DLD1 (cell line): ENCODE data around the gene ADGRG1.

ENCODE experiments used
- in situ Hi-C: cut with HindIII; loops from 2 replicates; pipeline ENCODE4 v1.10.0; 2017; ENCODE audit warnings: low sequenced_read_pairs

The ADGRG1 gene

DNA sequence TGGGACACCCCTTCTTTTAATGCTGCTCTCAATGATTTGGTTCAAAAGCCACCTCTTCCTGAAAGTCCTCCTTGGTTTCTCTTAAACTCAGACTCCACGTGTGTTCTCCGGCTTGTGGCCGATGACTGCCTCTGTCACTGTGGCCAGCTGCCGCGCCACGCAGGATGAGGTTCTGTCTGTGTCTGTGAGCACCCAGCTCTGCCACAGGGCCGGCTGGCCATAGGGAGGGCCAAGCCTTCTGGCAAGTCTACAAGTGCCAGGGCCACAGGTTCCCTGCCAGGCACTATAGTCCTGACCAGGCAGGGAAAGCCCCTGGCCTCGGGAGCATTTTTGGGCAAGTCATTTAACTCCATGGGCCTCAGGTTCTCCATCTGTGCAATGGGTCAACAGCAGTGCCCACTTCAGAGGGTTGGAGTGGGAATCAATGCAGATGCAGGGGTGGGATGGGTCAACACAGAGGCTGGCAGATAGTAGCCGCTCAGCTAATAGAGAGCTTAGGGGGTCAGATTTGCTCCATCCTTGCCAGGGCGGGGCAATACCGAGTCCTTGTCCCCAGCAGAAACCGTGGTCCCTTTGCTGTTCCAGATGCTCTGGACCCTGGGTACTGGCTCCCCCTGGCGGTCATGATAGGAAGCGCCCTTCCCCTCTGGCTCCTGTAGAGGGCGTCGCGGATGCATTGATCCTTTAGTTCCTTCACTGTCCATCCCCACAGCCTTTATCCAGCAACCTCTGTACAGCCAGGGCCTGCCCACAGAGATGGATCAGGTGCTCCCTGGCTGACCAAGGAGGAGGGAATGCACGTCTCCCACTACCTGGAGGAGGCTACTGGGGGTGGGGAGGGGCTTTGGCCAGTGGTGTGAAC lies 20.4 kb downstream of the ADGRG1 start:
- in situ Hi-C loops = no loop called here

DNA sequence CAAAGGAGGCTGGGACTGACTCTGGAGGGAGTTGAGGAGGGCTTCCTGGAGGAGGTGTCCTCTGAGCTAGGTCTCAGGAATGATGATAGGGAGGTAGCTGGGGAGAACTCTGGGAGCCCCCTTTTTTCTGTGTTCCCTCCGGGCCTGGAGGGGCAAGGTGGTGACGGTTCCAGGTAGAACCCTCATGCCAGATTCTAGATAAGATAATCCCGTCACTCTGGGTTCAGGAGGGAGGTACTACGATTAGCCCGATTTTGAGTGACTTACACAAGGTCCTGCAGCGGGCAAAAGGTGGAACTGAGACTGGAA lies 21.0 kb downstream of the ADGRG1 start:
- in situ Hi-C loops = no loop called here

DNA sequence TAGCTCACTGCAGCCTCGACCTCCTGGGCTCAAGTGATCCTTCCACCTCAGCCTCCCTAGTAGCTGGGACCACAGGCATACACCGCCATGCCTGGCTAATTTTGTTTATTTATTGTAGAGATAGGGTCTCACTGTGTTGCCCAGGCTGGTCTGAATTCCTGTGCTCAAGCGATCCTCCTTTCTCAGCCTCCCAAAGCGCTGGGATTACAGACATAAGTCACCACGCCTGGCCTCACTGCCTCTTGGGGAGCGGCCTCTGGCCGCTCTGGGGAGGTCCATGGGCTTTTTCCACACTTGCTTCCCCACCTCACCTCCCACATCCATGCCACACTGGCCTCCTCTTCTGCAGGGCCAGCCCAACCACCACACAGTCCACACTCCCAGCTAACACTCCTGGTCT lies 21.4 kb downstream of the ADGRG1 start:
- in situ Hi-C loops = no loop called here

DNA sequence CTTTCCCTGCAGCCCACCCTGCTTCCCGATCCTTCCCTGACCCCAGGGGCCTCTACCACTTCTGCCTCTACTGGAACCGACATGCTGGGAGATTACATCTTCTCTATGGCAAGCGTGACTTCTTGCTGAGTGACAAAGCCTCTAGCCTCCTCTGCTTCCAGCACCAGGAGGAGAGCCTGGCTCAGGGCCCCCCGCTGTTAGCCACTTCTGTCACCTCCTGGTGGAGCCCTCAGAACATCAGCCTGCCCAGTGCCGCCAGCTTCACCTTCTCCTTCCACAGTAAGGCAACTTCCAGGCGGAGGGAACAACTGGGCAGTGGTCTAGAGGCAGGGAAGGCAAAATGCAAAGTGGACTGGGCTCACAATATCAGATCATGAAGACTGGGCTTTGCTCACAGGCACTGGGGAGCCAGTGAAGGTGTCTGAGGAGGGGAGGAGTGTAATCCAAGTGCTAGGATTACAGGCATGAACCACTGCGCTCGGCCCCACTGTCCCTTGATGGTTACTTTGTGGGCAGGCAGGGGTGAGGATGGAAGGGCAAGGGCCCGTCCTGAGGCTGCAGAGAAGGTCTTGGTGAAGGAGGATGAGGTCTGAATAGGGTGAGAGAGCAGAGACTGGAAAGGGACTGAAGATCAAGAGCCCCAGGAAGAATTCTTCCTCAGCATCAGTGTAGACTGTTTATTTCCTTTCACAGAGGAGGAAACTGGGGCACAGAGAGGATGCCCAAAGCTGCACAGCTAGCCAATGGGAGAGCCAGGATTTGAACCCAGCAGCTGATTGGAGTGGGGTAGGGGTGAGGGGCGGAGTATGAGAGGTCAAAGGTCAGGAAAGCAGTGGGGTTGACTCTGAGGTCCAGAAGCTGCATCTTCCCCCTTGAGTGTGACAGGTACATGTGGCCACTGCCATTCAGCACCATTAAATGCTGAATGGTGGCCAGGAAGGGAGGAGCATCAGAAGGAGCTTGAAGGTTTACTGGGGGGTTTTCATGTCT lies 23.2 kb downstream of the ADGRG1 start:
- in situ Hi-C loops = no loop called here

DNA sequence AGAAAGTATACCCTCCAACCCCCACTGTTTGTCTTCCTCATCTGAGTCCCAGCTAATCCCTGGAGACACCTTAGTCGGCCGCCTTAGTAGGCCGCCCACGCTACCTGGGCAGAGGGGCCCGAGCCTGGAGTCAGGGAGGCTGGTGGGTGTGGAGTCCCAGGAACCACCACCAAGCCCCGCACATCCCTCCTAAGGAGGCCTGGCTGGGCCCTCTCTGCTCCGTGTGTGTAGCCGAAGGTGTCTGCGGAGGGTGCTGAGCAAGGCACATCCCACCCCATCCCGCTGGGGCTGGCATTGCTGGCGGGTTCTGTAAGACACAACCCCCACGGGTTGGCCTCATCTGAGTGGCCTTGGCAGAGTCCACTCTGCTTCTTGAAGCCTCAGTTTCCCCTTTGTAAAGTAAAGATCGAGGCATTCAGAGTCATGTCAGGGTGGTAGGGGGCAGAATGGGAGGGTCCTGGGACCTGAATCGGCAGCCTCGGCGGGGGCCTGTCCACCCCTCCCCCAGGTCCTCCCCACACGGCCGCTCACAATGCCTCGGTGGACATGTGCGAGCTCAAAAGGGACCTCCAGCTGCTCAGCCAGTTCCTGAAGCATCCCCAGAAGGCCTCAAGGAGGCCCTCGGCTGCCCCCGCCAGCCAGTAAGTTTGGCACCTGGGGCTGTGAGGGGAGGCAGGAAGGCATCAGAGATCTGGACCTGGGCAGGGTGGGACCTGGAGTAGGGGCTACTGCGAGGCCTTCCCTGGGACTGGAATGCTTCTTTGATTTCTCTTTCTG lies 24.5 kb downstream of the ADGRG1 start:
- in situ Hi-C loops = no loop called here

DNA sequence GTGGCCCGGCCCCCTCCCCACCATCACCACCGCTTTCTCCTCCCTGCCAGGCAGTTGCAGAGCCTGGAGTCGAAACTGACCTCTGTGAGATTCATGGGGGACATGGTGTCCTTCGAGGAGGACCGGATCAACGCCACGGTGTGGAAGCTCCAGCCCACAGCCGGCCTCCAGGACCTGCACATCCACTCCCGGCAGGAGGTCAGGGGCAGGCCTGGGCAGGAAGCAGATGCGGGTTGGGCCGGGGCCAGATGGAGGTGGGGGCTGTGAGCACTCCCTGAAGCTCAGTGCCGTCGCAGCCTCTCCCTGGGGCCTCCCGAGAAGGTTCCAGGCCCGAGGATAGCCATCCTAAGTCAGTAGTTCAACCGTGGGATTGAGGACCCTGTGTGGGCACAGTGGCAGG lies 25.5 kb downstream of the ADGRG1 start:
- in situ Hi-C loops = no loop called here

DNA sequence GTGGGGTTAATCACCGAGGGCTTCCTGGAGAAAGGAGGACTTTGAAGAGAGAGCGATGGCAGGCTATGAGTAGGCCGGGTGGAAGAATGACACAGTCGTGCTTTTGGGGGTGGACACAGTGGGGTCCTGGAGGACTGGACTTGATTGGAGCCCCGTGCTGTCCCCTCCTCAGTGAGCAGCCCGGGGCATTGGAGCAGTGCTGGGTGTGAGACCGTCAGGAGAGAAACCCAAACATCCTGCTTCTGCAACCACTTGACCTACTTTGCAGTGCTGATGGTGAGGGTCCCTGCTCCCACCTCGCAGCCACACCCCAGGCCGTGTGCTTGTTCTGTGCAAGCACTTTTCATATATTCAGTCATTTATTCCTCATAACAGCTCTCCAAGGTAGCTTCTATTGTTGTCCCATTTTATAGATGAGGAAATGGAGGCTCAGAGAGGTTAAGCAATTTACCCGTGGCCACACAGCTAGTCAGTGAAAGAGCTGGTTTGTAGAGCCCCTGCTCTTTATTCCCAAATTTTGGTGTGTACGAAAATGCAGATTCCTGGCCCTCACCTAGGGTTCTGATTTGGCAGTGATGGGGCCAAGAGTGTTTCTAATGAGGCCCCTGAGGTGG lies 28.0 kb downstream of the ADGRG1 start:
- in situ Hi-C loops = no loop called here

DNA sequence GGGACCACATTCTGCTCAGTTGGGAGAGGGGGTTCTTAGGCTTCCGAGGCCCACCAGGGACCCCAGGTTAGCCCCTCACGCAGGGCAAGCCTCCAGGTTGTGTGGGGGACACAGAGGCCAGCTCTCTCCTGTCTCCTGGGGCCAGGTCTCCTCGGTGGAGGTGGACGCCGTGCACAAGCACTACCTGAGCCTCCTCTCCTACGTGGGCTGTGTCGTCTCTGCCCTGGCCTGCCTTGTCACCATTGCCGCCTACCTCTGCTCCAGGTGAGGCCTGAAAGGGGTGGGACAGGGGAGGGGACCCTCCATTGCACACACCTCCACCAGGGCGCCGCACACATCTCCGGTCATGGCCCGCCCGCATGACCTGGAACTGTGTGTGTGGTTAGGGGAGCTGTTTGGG lies 28.8 kb downstream of the ADGRG1 start:
- in situ Hi-C loops = no loop called here

DNA sequence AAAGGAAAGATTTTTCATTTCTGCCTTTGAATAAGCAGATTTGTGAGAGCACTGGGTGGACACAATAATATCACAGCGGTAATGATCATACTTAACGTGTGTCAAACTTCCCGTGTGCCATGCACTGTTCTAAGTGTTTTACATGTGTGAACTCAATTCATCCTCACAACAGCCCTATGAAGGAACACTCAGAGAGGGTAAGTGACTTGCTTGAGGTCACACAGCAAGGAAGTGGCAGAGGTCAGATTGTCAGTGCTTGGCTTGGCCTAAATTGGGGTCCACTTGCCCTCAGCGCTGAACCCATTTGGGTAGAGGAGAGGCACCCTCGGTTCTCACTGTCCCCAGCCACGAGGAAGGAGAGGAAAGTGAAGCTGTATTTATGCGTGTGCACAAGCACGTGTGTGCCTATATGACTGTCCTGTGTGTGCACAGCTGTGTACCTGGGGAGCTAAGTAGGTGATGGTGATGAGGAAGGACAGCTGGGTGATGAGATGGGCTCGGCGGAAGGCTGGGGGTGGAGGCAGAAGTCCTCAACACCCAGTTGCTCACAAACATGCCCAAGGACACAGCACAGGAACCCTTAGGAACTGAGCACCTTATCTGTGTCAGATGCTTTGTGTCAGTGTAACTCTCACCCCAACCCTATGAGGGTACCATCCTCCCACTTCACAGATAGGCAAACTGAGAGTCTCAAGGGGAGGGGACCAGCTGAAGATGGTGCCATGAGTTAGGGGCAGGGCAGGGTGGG lies 29.9 kb downstream of the ADGRG1 start:
- in situ Hi-C loops = no loop called here

DNA sequence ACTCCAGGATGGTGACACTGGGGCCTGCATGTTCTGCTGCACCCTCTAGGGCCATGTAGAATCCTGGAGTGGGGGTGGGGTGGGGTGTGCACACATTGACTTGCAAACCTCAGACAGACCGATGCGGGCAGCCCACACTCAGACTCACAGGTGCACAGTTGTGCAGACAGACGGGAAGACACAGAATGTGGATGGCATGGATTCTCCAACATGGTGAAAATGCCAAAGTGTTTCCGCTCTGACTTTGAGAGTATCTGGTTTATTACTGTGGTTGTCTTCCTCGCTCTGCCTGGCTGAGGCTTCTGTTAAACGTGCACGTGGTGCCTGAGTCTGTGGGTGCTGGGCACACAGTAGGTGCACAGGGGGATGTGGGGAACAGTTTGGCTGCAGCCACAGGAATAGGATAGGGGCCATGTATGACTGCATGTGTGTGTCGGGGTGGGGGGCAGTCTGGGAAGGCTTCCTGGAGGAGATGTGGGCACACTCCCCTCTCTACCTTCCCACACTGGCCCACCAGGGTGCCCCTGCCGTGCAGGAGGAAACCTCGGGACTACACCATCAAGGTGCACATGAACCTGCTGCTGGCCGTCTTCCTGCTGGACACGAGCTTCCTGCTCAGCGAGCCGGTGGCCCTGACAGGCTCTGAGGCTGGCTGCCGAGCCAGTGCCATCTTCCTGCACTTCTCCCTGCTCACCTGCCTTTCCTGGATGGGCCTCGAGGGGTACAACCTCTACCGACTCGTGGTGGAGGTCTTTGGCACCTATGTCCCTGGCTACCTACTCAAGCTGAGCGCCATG lies 30.6 kb downstream of the ADGRG1 start:
- in situ Hi-C loops = no loop called here

DNA sequence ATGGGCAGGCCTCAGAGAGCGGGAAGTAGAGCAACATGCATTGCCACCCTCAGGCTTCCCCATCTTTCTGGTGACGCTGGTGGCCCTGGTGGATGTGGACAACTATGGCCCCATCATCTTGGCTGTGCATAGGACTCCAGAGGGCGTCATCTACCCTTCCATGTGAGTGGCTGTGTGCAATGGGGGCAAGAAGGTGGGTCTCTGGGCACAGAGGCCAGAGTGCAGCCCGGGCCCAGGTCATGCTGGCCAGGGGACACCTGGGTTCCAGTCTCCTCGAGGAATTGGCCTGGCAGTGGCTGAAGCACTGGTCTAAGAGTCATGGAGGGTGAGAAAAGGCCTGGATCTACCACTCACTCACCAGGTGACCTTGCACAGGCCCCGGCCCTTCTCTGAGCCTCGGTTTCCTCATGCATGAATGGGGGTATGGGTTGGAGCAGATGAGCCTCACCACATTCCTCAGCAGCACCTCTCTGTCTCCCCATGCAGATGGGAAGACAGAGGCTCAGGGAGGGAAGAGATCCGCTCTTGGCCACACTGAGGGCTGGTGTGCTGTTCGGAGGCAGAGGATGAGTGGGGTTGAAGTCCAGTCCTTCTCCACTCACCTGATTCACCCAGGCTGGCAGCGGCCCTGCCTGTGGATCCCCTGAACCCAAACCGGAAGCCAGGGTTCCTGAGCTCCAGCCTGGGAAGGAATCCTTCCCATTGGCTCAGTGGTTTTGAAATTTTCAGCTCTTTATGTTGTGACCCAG lies 32.5 kb downstream of the ADGRG1 start:
- in situ Hi-C loops = no loop called here

DNA sequence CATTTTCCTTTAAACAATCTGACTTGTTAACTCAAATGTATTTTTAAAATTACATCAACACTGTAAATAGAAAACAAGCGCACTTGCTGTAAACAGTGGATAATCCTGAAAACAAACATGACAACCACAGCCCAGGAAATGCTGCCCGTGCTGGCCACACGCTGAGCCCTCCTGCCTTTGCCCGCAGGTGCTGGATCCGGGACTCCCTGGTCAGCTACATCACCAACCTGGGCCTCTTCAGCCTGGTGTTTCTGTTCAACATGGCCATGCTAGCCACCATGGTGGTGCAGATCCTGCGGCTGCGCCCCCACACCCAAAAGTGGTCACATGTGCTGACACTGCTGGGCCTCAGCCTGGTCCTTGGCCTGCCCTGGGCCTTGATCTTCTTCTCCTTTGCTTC lies 33.1 kb downstream of the ADGRG1 start:
- in situ Hi-C loops = no loop called here

DNA sequence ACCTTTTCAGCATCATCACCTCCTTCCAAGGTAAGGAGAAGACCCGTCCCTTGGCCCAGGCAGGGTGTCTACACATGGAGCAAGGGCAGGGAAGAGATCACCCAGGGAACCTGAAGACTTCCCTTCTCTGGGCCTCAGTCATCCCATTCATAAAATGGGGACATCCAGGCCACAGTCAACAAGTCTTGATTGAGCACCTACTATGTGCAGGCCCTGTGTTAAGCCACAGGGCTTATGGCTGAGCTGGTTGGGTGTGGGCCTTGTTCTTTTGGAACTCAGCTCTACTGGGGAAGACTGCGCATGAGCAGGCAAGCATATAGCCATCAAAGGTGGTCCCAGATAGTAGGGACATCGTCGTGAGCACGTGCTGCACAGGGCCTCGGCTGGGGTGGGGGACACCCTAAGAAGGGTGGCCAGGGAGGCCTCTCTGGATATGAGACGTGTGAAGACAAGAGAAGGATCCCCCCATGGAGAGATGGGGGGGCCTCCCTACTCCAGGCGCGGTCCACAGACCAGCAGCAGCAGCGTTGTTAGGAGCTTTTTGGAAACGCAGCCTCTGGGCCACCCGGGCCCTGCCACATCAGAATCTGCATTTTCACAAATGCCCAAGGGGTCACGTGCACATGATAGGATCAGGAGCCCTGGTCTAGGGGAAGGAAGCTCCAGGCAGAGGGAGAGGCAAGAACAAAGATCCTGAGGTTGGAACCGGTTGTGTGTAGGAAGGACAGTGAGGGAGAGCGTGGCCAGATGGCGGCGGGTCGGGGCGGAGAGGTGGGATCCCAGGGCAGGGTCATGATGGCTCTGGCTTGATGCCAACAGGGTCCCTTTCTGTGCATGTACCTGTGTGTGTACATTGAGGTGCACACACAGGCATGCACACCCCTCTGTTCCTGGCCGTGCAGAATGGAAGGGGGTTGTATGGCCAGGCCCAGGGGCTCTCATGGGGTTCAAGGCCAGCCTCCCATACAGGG lies 33.8 kb downstream of the ADGRG1 start:
- in situ Hi-C loops = no loop called here

DNA sequence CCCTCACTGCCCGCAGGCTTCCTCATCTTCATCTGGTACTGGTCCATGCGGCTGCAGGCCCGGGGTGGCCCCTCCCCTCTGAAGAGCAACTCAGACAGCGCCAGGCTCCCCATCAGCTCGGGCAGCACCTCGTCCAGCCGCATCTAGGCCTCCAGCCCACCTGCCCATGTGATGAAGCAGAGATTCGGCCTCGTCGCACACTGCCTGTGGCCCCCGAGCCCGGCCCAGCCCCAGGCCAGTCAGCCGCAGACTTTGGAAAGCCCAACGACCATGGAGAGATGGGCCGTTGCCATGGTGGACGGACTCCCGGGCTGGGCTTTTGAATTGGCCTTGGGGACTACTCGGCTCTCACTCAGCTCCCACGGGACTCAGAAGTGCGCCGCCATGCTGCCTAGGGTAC lies 35.0 kb downstream of the ADGRG1 start:
- in situ Hi-C loops = no loop called here

DNA sequence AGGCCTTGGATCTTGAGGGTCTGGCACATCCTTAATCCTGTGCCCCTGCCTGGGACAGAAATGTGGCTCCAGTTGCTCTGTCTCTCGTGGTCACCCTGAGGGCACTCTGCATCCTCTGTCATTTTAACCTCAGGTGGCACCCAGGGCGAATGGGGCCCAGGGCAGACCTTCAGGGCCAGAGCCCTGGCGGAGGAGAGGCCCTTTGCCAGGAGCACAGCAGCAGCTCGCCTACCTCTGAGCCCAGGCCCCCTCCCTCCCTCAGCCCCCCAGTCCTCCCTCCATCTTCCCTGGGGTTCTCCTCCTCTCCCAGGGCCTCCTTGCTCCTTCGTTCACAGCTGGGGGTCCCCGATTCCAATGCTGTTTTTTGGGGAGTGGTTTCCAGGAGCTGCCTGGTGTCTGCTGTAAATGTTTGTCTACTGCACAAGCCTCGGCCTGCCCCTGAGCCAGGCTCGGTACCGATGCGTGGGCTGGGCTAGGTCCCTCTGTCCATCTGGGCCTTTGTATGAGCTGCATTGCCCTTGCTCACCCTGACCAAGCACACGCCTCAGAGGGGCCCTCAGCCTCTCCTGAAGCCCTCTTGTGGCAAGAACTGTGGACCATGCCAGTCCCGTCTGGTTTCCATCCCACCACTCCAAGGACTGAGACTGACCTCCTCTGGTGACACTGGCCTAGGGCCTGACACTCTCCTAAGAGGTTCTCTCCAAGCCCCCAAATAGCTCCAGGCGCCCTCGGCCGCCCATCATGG lies 35.7 kb downstream of the ADGRG1 start:
- in situ Hi-C loops = no loop called here

DNA sequence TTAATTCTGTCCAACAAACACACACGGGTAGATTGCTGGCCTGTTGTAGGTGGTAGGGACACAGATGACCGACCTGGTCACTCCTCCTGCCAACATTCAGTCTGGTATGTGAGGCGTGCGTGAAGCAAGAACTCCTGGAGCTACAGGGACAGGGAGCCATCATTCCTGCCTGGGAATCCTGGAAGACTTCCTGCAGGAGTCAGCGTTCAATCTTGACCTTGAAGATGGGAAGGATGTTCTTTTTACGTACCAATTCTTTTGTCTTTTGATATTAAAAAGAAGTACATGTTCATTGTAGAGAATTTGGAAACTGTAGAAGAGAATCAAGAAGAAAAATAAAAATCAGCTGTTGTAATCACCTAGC lies 36.2 kb downstream of the ADGRG1 start:
- in situ Hi-C loops = no loop called here

DNA sequence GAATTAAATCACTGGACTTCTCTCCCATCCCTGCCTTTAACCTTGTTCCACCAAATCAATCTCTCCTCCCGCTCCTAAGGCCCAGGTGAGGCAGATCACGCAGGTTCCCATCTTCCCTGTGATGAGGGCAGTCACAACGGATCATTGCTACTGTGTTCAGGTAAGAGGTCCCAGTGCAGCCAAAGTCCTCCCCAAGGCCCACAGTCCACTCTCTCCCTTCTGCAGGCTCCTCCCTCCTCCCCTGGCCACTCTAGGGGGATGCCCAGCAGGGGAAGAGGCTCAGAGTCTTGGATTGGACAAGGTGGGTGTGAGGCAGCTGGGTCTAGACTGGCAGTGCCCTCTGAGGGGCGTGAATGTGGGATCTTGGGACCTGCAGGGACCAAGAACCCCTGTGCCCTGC lies 37.1 kb downstream of the ADGRG1 start:
- in situ Hi-C loops = no loop called here
